DLD1 (cell line): ENCODE data around the gene AUTS2.
"Not testable (repeated sequence)": the region's sequence is repeated elsewhere in the genome, so short reads cannot be mapped to it uniquely, and the experiment has no call there.

ENCODE experiments used
- in situ Hi-C: cut with HindIII; loops from 2 replicates; pipeline ENCODE4 v1.10.0; 2017; ENCODE audit warnings: low sequenced_read_pairs

The AUTS2 gene

DNA sequence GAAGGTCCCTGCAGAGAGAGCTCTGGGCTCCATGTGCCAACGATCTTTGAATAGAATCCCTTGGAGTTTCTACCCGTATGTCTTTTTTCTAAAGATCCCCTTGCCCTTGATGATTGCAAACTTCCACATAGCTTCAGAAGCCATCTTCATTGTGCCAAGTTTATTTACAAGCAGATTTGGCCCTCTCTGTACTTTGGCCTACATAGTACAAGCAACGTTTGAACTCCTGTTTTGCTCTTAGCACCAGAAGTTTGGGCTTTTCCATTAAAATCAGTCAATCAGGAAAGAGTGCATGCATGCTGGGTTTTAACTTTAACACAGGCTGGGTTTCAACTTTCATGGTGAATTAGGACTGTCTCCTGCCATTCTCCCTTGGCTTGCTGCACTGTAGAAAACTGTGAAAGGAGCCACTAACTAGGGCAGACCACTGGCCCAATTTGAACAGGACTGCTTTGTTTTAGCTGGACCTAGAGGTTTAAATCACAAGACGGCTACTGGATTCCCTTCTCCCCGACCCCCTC lies 976.1 kb downstream of the AUTS2 start:
- in situ Hi-C loops: no loop called here

DNA sequence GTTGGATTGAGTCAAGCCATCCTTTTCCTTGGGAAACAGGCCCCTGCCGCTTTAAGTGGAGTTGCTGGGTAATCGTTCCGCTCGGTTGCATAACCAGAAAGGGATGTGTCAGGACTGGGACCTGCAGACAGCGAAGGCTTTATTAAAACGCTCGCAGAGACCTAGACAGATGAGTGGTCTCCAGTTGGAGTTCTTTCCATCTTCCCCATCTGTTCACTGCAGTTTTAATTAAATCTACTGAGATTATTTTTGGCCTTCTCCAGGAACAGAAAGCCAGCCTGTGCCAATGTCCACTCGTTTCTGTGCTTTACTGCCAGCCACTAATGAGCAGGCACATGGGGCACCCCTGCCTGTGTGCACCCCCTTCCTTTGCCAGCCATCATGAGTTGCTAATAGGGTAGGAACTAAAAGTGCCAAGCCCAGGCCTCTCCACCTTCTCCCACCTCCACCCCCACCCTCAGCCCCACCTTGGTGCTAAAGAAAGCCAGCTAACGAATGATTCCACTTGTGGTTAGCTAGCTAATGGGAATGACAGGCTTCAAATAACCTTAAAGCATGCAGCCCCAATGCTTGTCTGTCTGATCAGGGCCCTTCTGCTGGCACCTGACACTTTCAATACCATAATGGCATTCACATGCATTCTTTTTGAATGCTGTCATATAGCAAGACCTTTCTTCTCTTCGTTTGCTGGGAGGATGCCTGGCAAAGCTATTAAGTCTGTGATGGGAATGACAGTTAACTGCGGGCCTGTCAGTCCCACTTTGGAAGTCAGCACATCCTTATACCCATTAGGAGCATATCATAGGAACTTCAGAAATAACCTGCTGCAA lies 976.9 kb downstream of the AUTS2 start:
- in situ Hi-C loops: no loop called here

- in situ Hi-C loops: no loop called here
Measured at GRCh38 chr7:70577078-70577477, 978.8 kb downstream of the AUTS2 start.

GRCh38 chr7:70578131-70578530 lies 979.9 kb downstream of the AUTS2 start:
- in situ Hi-C loops: no loop called here

DNA sequence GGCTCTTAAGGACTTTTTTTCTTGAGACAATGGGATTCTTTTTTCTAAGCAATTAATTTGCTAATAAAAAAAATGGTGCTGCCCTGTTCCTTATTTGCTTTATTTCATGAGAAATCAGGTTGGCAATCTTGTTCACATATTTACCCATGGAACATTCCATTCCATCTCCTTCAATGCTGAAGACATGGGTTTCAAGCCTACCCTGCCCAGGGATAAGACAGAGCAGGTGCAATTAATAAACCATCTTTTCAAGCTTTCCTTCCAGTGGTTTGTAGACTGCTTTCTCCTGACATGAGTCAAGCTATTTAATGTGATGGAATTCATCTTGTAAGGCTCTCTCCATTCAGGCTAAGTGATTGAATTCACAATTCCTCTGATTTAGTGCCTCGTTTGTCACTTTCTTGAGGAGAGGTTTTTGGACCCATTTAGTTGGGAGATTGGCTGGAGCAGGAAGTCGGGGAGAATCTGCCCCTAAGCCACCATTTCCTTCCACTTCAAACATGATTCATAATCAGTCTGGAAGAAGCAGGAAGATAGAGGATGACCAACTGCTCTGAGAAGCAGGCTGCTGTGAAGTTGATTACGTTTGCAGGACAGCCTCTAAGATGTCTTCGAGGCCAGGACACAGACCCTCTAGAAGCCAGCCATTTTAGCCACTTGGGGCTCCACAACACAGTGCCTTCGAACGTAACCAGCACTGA lies 981.3 kb downstream of the AUTS2 start:
- in situ Hi-C loops: no loop called here

- in situ Hi-C loops: no loop called here
Measured at GRCh38 chr7:70580161-70580560, 981.9 kb downstream of the AUTS2 start.

GRCh38 chr7:70582927-70583895 lies 984.9 kb downstream of the AUTS2 start:
- in situ Hi-C loops: no loop called here

GRCh38 chr7:70583965-70584883 lies 985.9 kb downstream of the AUTS2 start:
- in situ Hi-C loops: no loop called here

GRCh38 chr7:70585071-70585470 lies 986.8 kb downstream of the AUTS2 start:
- in situ Hi-C loops: no loop called here

DNA sequence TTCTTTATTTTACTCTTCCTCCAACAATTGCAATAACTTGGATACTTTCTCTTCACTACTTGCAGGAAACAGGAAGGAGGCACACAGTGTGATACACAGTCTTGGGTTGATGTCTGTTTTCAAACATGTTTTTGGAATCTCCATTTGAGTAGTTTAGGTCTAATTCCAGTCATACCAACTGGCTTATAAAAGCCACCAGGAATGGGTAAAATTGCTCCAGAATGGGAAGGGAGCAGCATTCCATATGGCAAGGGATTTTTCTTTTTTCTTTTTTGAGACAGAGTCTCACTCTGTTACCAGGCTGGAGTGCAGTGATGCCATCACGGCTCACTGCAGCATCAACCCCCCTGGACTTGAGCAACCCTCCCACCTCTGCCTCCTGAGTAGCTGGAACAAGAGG lies 988.5 kb downstream of the AUTS2 start:
- in situ Hi-C loops: no loop called here

GRCh38 chr7:70587739-70588138 lies 989.5 kb downstream of the AUTS2 start:
- in situ Hi-C loops: no loop called here

DNA sequence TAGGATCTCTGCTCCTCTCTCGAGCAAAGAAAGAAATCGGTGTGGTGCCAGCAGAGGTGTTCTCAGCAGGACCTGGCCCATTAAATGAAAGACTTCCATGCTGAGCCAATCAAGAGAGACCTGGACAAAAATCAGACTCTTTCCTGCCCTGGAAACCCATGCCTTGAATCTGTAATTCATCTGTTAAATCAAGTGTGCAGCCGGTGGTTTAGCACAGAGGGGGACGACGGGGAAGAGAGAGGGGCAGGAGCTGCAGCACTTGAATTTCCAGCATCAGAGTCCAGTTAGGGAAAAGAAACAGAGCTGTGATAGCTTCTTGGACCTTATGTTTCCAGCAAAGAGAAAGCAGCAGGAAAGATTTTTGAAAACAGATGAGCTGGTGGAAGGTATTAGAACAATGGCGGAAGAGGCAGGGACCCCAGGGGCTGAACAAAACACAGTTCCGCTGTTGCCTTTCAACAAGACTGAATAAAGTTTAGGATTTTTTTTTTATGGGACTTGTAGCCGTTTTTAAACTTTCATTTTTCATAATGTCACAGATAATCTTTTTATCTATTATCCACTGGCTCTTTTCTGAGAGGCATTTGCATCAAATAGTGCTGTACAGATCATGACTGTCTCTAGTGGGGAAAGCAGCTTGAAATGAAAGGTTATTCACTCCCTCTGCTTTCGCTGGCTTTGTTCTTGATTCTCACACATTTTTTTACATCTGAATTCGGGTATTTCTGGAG lies 990.1 kb downstream of the AUTS2 start:
- in situ Hi-C loops: no loop called here

- in situ Hi-C loops: no loop called here
Measured at GRCh38 chr7:70589010-70589409, 990.7 kb downstream of the AUTS2 start.

- in situ Hi-C loops: no loop called here
Measured at GRCh38 chr7:70589590-70589989, 991.3 kb downstream of the AUTS2 start.

DNA sequence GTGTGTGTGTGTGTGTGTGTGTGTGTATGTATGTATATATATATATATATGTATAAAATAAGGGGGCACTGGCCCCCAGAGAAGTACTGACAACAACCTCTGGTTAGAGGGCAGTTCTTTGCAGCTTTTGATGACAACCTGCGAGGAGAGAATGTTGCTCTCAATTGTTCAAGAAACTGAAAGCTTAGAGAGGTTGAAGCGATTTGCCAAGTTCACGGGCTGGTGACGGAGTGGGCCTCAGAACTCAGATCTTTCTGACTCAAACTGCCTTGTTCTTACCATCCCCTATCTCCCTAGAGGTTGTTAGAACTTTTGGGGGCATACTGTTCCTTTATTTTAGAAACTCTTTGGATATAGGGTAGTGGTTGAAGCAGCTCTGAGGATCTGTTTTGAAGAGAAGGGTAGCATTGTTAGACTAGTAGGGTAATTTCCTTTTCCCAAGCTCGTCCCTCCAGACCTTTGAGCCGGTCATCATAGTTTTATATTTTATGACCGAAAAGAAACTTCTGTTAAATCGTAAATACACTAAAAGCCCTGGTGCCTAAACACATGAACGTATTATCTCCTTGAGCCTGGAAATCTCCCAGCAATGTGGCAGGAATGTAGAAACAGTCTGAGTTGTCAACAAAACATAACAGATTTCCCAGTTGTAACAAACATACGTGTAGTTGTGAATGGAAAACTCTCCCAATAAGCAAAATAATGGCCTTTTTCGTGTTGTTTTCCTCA lies 992.0 kb downstream of the AUTS2 start:
- in situ Hi-C loops: no loop called here

- in situ Hi-C loops: no loop called here
Measured at GRCh38 chr7:70591643-70592042, 993.4 kb downstream of the AUTS2 start.

DNA sequence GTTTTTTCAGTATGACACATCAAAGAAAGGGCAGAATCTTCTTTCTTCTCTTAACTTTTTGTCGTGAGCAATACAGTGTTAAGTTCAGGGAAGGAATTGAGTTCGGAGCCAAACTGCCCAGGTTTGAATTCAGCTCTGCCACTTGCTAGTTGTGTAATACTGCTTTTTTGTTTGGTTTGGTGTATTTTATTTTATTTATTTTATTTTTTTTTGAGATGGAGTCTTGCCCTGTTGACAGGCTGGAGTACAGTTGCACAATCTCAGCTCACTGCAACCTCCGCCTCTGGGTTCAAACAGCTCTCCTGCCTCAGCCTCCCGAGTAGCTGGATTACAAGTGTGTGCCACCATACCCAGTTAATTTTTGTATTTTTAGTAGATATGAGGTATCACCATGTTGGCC lies 993.9 kb downstream of the AUTS2 start:
- in situ Hi-C loops: no loop called here

- in situ Hi-C loops: no loop called here
Measured at GRCh38 chr7:70594170-70594569, 995.9 kb downstream of the AUTS2 start.

- in situ Hi-C loops: not testable (repeated sequence)
Measured at GRCh38 chr7:70594885-70595284, 996.6 kb downstream of the AUTS2 start.
